SK-N-SH treated with all-trans-retinoic acid at 6 μM for 48 hours (cell line): ENCODE data around the gene CSGALNACT2.

ENCODE experiments used
- ATAC-seq: fragments of 200-7000 bp; cut with Tn5 transposase; 3 replicates; pipeline ENCODE4 v1.9.1; 2020; ENCODE audit warnings: mild to moderate bottlenecking, moderate library complexity
- ARNTL ChIP-seq: fragments of 450-650 bp; formaldehyde crosslinking; IDR thresholded peaks from 2 replicates; pipeline ENCODE4 v1.5.0; 2020; ENCODE audit warnings: low read depth, mild to moderate bottlenecking, moderate library complexity, borderline replicate concordance
- BACH2 ChIP-seq: fragments of 250-450 bp; sonication (Bioruptor Pico); IDR thresholded peaks from 2 replicates; pipeline ENCODE4 v1.9.0; 2021; ENCODE audit warnings: mild to moderate bottlenecking, borderline replicate concordance
- CSDC2 ChIP-seq: fragments of 250-450 bp; sonication (Bioruptor Pico); IDR thresholded peaks from 2 replicates; pipeline ENCODE4 v1.5.0; 2020; ENCODE audit warnings: mild to moderate bottlenecking, moderate library complexity
- ESRRG ChIP-seq: fragments of 250-450 bp; sonication (Bioruptor Pico); IDR thresholded peaks from 2 replicates; pipeline ENCODE4 v1.6.1; 2021; ENCODE audit warnings: mild to moderate bottlenecking
- GLIS3 ChIP-seq: fragments of 250-450 bp; sonication (Bioruptor Pico); IDR thresholded peaks from 2 replicates; pipeline ENCODE4 v1.5.0; 2020; ENCODE audit warnings: mild to moderate bottlenecking, moderate library complexity
- ISL1 ChIP-seq: fragments of 250-450 bp; sonication (Bioruptor Pico); IDR thresholded peaks from 2 replicates; pipeline ENCODE4 v2.1.2; 2022; ENCODE audit warnings: mild to moderate bottlenecking, moderate library complexity
- OSR1 ChIP-seq: fragments of 250-450 bp; sonication (Bioruptor Pico); IDR thresholded peaks from 2 replicates; pipeline ENCODE4 v1.8.0; 2022; ENCODE audit warnings: moderate library complexity, mild to moderate bottlenecking, inconsistent platforms
- PPARA ChIP-seq: fragments of 250-450 bp; sonication (Bioruptor Pico); IDR thresholded peaks from 2 replicates; pipeline ENCODE4 v1.5.0; 2020; ENCODE audit warnings: mild to moderate bottlenecking, borderline replicate concordance
- SNAI2 ChIP-seq: fragments of 250-450 bp; sonication (Bioruptor Pico); IDR thresholded peaks from 2 replicates; pipeline ENCODE4 v1.5.0; 2020; ENCODE audit warnings: mild to moderate bottlenecking, moderate library complexity
- TCF4 ChIP-seq: fragments of 250-450 bp; sonication (Bioruptor Pico); IDR thresholded peaks from 2 replicates; pipeline ENCODE4 v1.8.0; 2021; ENCODE audit warnings: mild to moderate bottlenecking, moderate library complexity, borderline replicate concordance
- TOX ChIP-seq: fragments of 250-450 bp; sonication (Bioruptor Pico); IDR thresholded peaks from 2 replicates; pipeline ENCODE4 v1.8.0; 2021; ENCODE audit warnings: mild to moderate bottlenecking, moderate library complexity, borderline replicate concordance
- ZC3H10 ChIP-seq: fragments of 250-450 bp; sonication (Bioruptor Pico); IDR thresholded peaks from 2 replicates; pipeline ENCODE4 v1.5.1; 2021; ENCODE audit warnings: mild to moderate bottlenecking, moderate library complexity
- ZFP3 ChIP-seq: fragments of 250-450 bp; sonication (Bioruptor Pico); IDR thresholded peaks from 2 replicates; pipeline ENCODE4 v1.5.0; 2020; ENCODE audit warnings: mild to moderate bottlenecking, moderate library complexity
- ZFP30 ChIP-seq: fragments of 450-650 bp; formaldehyde crosslinking; IDR thresholded peaks from 2 replicates; pipeline ENCODE4 v1.5.0; 2022; ENCODE audit warnings: mild to moderate bottlenecking, moderate library complexity
- ZNF565 ChIP-seq: fragments of 450-650 bp; formaldehyde crosslinking; conservative IDR thresholded peaks from 2 replicates; pipeline ENCODE4 v1.5.0; 2020; ENCODE audit warnings: low read depth, mild to moderate bottlenecking, moderate library complexity
- ZNF70 ChIP-seq: fragments of 450-650 bp; formaldehyde crosslinking; IDR thresholded peaks from 2 replicates; pipeline ENCODE4 v1.5.0; 2020; ENCODE audit warnings: mild to moderate bottlenecking, moderate library complexity
- ZNF8 ChIP-seq: fragments of 450-650 bp; formaldehyde crosslinking; IDR thresholded peaks from 2 replicates; pipeline ENCODE4 v1.5.0; 2020; ENCODE audit warnings: mild to moderate bottlenecking, moderate library complexity
- TF ChIP-seq, protein P1 (sequence below): fragments of 250-450 bp; sonication (Bioruptor Pico); IDR thresholded peaks from 2 replicates; pipeline ENCODE4 v1.8.0; 2020; ENCODE audit warnings: mild to moderate bottlenecking, moderate library complexity, borderline replicate concordance
- TF ChIP-seq, protein P2 (sequence below): fragments of 250-450 bp; sonication (Bioruptor Pico); IDR thresholded peaks from 2 replicates; pipeline ENCODE4 v1.5.1; 2021; ENCODE audit warnings: mild to moderate bottlenecking, moderate library complexity
- TF ChIP-seq, protein P3 (sequence below): fragments of 250-450 bp; sonication (Bioruptor Pico); IDR thresholded peaks from 2 replicates; pipeline ENCODE4 v1.5.1; 2020; ENCODE audit warnings: low read depth, mild to moderate bottlenecking, moderate library complexity
- TF ChIP-seq, protein P4 (sequence below): fragments of 250-450 bp; sonication (Bioruptor Pico); IDR thresholded peaks from 2 replicates; pipeline ENCODE4 v1.8.0; 2021; ENCODE audit warnings: low read depth, mild to moderate bottlenecking, moderate library complexity, borderline replicate concordance
- TF ChIP-seq, protein P5 (sequence below): fragments of 250-450 bp; sonication (Bioruptor Pico); IDR thresholded peaks from 2 replicates; pipeline ENCODE4 v1.5.0; 2020; ENCODE audit warnings: mild to moderate bottlenecking, moderate library complexity

CSGALNACT2 gene

DNA sequence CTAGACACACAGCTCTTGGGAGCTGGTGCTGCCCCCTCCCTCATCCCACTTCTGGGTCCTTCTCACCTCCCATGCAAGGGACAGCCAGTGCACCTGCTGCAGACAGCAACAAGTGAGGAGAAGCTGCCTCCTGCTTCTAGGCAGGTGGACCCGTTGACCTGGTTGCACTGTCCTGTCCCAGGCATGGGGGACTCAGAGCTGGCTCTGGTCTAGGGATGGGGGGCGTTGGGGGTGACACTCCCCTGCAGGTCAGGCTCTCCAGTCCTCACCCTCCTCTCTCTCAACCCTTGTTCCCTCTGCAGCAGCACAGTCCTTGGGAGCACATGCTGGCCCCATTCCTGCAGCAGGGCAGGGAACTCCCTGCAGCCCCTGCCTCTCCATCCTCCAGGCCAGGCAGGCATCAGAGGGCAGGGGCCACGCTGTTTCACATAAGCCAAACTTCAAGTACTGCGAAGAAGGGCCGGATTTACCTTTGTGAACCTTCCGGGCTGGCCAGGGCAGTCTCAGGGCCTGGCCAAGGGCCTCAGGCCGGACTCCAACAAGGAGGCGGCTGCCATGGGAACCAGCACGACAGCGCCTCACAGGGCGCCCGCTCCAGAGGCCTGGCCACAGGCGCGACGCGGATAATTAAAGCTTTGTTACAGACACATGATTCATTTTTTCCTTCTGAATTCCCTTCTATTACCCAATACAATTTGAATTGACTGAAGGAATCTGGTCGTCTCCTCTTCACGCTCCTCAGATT, 80.1 kb downstream of the CSGALNACT2 start:
- TF ChIP-seq, protein P1, sequence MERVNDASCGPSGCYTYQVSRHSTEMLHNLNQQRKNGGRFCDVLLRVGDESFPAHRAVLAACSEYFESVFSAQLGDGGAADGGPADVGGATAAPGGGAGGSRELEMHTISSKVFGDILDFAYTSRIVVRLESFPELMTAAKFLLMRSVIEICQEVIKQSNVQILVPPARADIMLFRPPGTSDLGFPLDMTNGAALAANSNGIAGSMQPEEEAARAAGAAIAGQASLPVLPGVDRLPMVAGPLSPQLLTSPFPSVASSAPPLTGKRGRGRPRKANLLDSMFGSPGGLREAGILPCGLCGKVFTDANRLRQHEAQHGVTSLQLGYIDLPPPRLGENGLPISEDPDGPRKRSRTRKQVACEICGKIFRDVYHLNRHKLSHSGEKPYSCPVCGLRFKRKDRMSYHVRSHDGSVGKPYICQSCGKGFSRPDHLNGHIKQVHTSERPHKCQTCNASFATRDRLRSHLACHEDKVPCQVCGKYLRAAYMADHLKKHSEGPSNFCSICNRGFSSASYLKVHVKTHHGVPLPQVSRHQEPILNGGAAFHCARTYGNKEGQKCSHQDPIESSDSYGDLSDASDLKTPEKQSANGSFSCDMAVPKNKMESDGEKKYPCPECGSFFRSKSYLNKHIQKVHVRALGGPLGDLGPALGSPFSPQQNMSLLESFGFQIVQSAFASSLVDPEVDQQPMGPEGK: no peak
- TF ChIP-seq TOX (no peak), CSDC2 (CRISPR knock-in tag) (no peak), ZNF565 (CRISPR knock-in tag) (no peak), ISL1 (CRISPR knock-in tag) (no peak), BACH2 (CRISPR knock-in tag) (no peak), ZFP30 (no peak)
- TF ChIP-seq, protein P2, sequence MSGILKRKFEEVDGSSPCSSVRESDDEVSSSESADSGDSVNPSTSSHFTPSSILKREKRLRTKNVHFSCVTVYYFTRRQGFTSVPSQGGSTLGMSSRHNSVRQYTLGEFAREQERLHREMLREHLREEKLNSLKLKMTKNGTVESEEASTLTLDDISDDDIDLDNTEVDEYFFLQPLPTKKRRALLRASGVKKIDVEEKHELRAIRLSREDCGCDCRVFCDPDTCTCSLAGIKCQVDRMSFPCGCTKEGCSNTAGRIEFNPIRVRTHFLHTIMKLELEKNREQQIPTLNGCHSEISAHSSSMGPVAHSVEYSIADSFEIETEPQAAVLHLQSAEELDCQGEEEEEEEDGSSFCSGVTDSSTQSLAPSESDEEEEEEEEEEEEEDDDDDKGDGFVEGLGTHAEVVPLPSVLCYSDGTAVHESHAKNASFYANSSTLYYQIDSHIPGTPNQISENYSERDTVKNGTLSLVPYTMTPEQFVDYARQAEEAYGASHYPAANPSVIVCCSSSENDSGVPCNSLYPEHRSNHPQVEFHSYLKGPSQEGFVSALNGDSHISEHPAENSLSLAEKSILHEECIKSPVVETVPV: no peak
- ATAC-seq: no peak

DNA sequence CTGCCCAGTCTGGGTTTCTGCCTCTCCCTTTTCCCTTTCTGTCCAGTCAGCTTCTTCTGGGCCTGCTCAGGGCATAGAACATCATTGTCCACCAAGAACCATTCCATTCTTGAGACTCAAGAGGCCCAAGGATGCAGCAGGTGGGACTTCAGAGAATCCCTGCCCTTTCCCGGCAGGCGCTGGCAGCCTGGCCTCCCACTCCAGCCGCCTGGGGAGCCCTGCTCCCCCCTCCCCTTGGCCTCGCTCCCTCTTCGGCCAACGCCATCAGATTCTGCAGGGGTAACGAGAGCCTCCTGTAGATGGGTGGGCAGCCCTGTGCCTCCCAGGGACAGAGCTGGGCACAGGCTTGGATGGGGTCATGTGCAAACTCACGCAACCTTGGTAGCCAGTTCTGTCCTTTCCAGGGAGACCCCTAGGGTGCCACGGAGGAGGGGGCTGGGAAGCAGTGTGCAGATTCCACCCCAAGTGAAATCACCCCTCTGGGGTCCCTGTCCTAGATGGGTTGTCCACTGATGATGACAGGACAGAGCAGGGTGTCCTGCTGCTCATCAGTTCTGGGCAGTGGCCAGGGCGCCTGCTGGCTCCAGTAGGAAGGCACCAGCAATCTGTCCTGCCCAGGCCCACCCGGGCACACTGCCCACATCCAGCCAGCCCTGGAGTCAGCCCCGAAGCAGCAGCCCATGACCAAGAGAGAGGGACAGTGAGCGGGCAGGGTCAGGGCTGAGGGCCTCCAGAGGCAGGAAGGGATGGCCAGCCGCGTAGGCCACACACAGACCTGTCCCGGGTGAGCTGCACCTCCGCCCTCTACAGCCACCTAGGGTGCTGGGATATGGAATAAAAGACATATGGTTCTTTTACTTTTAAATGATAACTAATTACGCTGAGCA, 80.9 kb downstream of the CSGALNACT2 start:
- ATAC-seq: no peak; the same call in 2 of the 3 replicates
- TF ChIP-seq, protein P2: no peak
- TF ChIP-seq ZFP30 (no peak), ISL1 (CRISPR knock-in tag) (no peak), ZC3H10 (no peak), CSDC2 (CRISPR knock-in tag) (no peak), GLIS3 (CRISPR knock-in tag) (no peak), SNAI2 (CRISPR knock-in tag) (no peak), ZFP3 (CRISPR knock-in tag) (no peak), ZNF565 (CRISPR knock-in tag) (no peak), OSR1 (CRISPR knock-in tag) (no peak), PPARA (CRISPR knock-in tag) (no peak), ZNF8 (CRISPR knock-in tag) (no peak), ARNTL (CRISPR knock-in tag) (no peak), TCF4 (CRISPR knock-in tag) (no peak), ZNF70 (CRISPR knock-in tag) (no peak), ESRRG (no peak)
- TF ChIP-seq, protein P3, sequence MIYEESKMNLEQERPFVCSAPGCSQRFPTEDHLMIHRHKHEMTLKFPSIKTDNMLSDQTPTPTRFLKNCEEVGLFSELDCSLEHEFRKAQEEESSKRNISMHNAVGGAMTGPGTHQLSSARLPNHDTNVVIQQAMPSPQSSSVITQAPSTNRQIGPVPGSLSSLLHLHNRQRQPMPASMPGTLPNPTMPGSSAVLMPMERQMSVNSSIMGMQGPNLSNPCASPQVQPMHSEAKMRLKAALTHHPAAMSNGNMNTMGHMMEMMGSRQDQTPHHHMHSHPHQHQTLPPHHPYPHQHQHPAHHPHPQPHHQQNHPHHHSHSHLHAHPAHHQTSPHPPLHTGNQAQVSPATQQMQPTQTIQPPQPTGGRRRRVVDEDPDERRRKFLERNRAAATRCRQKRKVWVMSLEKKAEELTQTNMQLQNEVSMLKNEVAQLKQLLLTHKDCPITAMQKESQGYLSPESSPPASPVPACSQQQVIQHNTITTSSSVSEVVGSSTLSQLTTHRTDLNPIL: no peak
- TF ChIP-seq, protein P4, sequence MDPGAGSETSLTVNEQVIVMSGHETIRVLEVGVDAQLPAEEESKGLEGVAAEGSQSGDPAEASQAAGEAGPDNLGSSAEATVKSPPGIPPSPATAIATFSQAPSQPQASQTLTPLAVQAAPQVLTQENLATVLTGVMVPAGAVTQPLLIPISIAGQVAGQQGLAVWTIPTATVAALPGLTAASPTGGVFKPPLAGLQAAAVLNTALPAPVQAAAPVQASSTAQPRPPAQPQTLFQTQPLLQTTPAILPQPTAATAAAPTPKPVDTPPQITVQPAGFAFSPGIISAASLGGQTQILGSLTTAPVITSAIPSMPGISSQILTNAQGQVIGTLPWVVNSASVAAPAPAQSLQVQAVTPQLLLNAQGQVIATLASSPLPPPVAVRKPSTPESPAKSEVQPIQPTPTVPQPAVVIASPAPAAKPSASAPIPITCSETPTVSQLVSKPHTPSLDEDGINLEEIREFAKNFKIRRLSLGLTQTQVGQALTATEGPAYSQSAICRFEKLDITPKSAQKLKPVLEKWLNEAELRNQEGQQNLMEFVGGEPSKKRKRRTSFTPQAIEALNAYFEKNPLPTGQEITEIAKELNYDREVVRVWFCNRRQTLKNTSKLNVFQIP: no peak
- TF ChIP-seq, protein P5, sequence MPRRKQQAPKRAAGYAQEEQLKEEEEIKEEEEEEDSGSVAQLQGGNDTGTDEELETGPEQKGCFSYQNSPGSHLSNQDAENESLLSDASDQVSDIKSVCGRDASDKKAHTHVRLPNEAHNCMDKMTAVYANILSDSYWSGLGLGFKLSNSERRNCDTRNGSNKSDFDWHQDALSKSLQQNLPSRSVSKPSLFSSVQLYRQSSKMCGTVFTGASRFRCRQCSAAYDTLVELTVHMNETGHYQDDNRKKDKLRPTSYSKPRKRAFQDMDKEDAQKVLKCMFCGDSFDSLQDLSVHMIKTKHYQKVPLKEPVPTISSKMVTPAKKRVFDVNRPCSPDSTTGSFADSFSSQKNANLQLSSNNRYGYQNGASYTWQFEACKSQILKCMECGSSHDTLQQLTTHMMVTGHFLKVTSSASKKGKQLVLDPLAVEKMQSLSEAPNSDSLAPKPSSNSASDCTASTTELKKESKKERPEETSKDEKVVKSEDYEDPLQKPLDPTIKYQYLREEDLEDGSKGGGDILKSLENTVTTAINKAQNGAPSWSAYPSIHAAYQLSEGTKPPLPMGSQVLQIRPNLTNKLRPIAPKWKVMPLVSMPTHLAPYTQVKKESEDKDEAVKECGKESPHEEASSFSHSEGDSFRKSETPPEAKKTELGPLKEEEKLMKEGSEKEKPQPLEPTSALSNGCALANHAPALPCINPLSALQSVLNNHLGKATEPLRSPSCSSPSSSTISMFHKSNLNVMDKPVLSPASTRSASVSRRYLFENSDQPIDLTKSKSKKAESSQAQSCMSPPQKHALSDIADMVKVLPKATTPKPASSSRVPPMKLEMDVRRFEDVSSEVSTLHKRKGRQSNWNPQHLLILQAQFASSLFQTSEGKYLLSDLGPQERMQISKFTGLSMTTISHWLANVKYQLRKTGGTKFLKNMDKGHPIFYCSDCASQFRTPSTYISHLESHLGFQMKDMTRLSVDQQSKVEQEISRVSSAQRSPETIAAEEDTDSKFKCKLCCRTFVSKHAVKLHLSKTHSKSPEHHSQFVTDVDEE (CRISPR knock-in tag): no peak
- TF ChIP-seq, protein P1: no peak
- TF ChIP-seq, all 23 proteins: peak for 0
